ENCODE data around the gene LAMA2. TPM values are rescaled to one million over a fixed set of nuclear protein-coding genes. Genes with fewer than 3 reads are reported as not detected.

The LAMA2 gene
- polyA plus RNA-seq, 1 of the 3 experiments (the other 2 are of a cell fraction), result 0.92 TPM

GRCh38 chr6:129324345-129324744, 441.4 kb downstream of the LAMA2 start (continued):
- TF ChIP-seq GABPA (IDR thresholded peaks at IDR 0.05; ENCODE audit: low read depth), result no peak

GRCh38 chr6:129329678-129330077, 446.7 kb downstream of the LAMA2 start:
- Histone ChIP-seq H2AFZ (ENCODE audit: low read depth) (no peak overlapping the region), H3K9me3 (no peaks in the 10 kb centered on the region), H3F3A (replicated peaks; ENCODE audit: insufficient read depth) (peaks cover 9% of the 10 kb centered on the region), H4K20me1 (ENCODE audit: insufficient read depth) (no peaks in the 10 kb centered on the region), H3K79me2 (ENCODE audit: insufficient read depth) (no peaks in the 10 kb centered on the region), H3K9ac (no peak overlapping the region), H3K9me2 (no peaks in the 10 kb centered on the region), H3K4me1 (ENCODE audit: control insufficient read depth in 1 of 2, insufficient read depth in 2 of 2, low read depth in 1 of 2, low read length in 1 of 2) (0 out of 4 replicates have a peak, but pooled peaks cover 0 to 4% of the 10 kb centered on the region in 2 experiments), H3K4me3 (ENCODE audit: low read depth in 2 of 2, low read length in 1 of 2) (no peak overlapping the region), H3K27me3 (ENCODE audit: insufficient read depth) (peaks cover 8% of the 10 kb centered on the region; the same call in 1 of the 2 replicates), H3K4me2 (no peak overlapping the region), H3K27ac (ENCODE audit: low read depth in 2 of 2, low read length in 1 of 2) (no peak overlapping the region), H3K36me3 (replicated peaks in 1 of 2; ENCODE audit: control insufficient read depth in 1 of 2, insufficient read depth in 2 of 2, low read length in 1 of 2) (no peaks in the 10 kb centered on the region)
- ChIA-PET POLR2A (no interaction called here), CTCF (no interaction called here)
- no peak for TF ChIP-seq MEF2A (IDR thresholded peaks at IDR 0.05; ENCODE audit: borderline replicate concordance, low read depth)
- no peak for TF ChIP-seq RCOR1 (IDR thresholded peaks at IDR 0.05; ENCODE audit: low read length)
- no peak for TF ChIP-seq RXRA (IDR thresholded peaks at IDR 0.05; ENCODE audit: borderline replicate concordance, low read depth)
- TF ChIP-seq CHD2 (IDR thresholded peaks at IDR 0.05; ENCODE audit: low read length, partially characterized antibody), result no peak
- TF ChIP-seq MXI1 (IDR thresholded peaks at IDR 0.05; ENCODE audit: low read depth, low read length), result no peak
- TF ChIP-seq SIN3A (IDR thresholded peaks at IDR 0.05; ENCODE audit: borderline replicate concordance, low read depth, low read length), result no peak
- TF ChIP-seq ZBTB33 (IDR thresholded peaks at IDR 0.05; ENCODE audit: borderline replicate concordance, low read depth), result no peak
- TF ChIP-seq, protein P1, sequence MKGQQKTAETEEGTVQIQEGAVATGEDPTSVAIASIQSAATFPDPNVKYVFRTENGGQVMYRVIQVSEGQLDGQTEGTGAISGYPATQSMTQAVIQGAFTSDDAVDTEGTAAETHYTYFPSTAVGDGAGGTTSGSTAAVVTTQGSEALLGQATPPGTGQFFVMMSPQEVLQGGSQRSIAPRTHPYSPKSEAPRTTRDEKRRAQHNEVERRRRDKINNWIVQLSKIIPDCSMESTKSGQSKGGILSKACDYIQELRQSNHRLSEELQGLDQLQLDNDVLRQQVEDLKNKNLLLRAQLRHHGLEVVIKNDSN (IDR thresholded peaks at IDR 0.05; ENCODE audit: borderline replicate concordance, low read depth), result no peak
- TF ChIP-seq NFIC (IDR thresholded peaks at IDR 0.05; ENCODE audit: borderline replicate concordance), result no peak
- no peak for TF ChIP-seq JUND (IDR thresholded peaks at IDR 0.05)
- no peak for TF ChIP-seq TCF12 (IDR thresholded peaks at IDR 0.05)
- no peak for TF ChIP-seq TAF1 (IDR thresholded peaks at IDR 0.05; ENCODE audit: borderline replicate concordance, low read depth, low read length)
- TF ChIP-seq MAX (IDR thresholded peaks at IDR 0.05; ENCODE audit: low read depth), result no peak
- no peak for TF ChIP-seq PBX3 (IDR thresholded peaks at IDR 0.05)
- TF ChIP-seq FOSL2 (IDR thresholded peaks at IDR 0.05; ENCODE audit: borderline replicate concordance, low read depth), result no peak
- no peak for TF ChIP-seq IRF3 (IDR thresholded peaks at IDR 0.05; ENCODE audit: low read depth, low read length)
- 49% methylated on average over 4 of the region's 4 CpGs for WGBS (ENCODE audit: low lambda C conversion rate)
- DNase-seq, result no peak

All from SK-N-SH (cell line).